Stimulated activated CD8-positive, alpha-beta memory T cell treated with anti-CD3 and anti-CD28 coated beads, Interleukin-7, amount 100 ng/mL, for 48 hours (primary cell): ENCODE results near the gene PNPLA7.
"Not testable (repeated sequence)": the region's sequence is repeated elsewhere in the genome, so short reads cannot be mapped to it uniquely, and the experiment has no call there.

Experiments
- DNase-seq, 2 donors: peaks; one replicate each; pipeline ENCODE4 v3.0.0-alpha.2; 2020; ENCODE audit warnings: low read depth in 1 of 2; ENCODE audit errors: extremely low read depth in 1 of 2

PNPLA7 gene

GRCh38 chr9:137423514-137424291, 126.5 kb downstream of the PNPLA7 start:
- no peak for DNase-seq

- peak; percentile 87 to 88 for DNase-seq
Measured at GRCh38 chr9:137422604-137423513, 127.3 kb downstream of the PNPLA7 start, which contains the start of the genes EXD3 and NOXA1. TSS of gene EXD3 (minus strand) at chr9:137423162. CDS start at chr9:137395357, 27,805 bp downstream. TSS of gene NOXA1 (plus strand) at chr9:137423393. CDS start at chr9:137423530, 137 bp downstream.

GRCh38 chr9:137421838-137422603, 128.2 kb downstream of the PNPLA7 start:
- DNase-seq = no peak

GRCh38 chr9:137417161-137418021, 132.8 kb downstream of the PNPLA7 start:
- DNase-seq = no peak

- no peak for DNase-seq
Measured at GRCh38 chr9:137416563-137417151, 133.5 kb downstream of the PNPLA7 start.

GRCh38 chr9:137416006-137416562, 134.1 kb downstream of the PNPLA7 start:
- DNase-seq = no peak

- DNase-seq = no peak
Measured at GRCh38 chr9:137415451-137415850, 134.8 kb downstream of the PNPLA7 start.

GRCh38 chr9:137412431-137412830, 137.8 kb downstream of the PNPLA7 start:
- no peak for DNase-seq

- DNase-seq = peak; percentile 54 to 55
Measured at GRCh38 chr9:137411645-137412380, 138.4 kb downstream of the PNPLA7 start.

- no peak for DNase-seq
Measured at GRCh38 chr9:137411260-137411644, 138.9 kb downstream of the PNPLA7 start.

GRCh38 chr9:137410891-137411249, 139.3 kb downstream of the PNPLA7 start:
- DNase-seq = no peak

GRCh38 chr9:137410236-137410890, 139.8 kb downstream of the PNPLA7 start:
- not testable (repeated sequence) for DNase-seq
